A549 (cell line): ENCODE measurements around the gene DYNLRB1. TPM values are rescaled to one million over a fixed set of nuclear protein-coding genes. Genes with fewer than 3 reads are reported as not detected.
"Not testable (repeated sequence)": the region's sequence is repeated elsewhere in the genome, so short reads cannot be mapped to it uniquely, and the experiment has no call there.

ENCODE experiments used
- ATAC-seq, 2 experiments: fragments of 200-7000 bp in 1 of 2; fragments of >200 bp in 1 of 2; cut with Nextera tagmentation in 1 of 2; cut with Tn5 transposase in 1 of 2; 3 replicates each; pipeline versions ENCODE4 v1.8.0 to v1.9.1; 2018 to 2020; ENCODE audit warnings: mild to moderate bottlenecking in 1 of 2, moderate library complexity in 1 of 2
- CTCF ChIA-PET: fragments of 300-600 bp; sonication (Branson Sonifier 250); formaldehyde crosslinking; extraction: SDS; loops from one replicate; lab custom pipeline; 2021; ENCODE audit warnings: antibody characterized with exemption, inconsistent platforms; lab: Yijun Ruan, JAX
- POLR2A ChIA-PET: fragments of 350-600 bp; formaldehyde crosslinking; extraction: SDS; loops from one replicate; lab custom pipeline; 2021; ENCODE audit warnings: antibody characterized with exemption, inconsistent platforms; lab: Yijun Ruan, JAX
- DNase-seq, 2 experiments: peaks; one replicate each; pipeline versions ENCODE4 v3.0.0 to v3.0.0-alpha.2; 2011 to 2016; ENCODE audit warnings: low read depth in 1 of 2, low spot score in 1 of 2
- FAIRE-seq: peaks from 2 replicates; lab custom pipeline; 2011; peaks lifted over from hg19 to GRCh38; lab: Jason Lieb, UNC
- H3K27ac ChIP-seq, 2 experiments: fragments of >200 bp; sonication (Bioruptor Twin); formaldehyde crosslinking; 3 replicates each; pipeline ENCODE4 v1.5.1; 2016 to 2017
- H3K4me1 ChIP-seq: fragments of >200 bp; sonication (Bioruptor Twin); formaldehyde crosslinking; 3 replicates; pipeline ENCODE4 v1.6.1; 2016
- H3K4me2 ChIP-seq: fragments of >200 bp; sonication (Bioruptor Twin); formaldehyde crosslinking; 3 replicates; pipeline ENCODE4 v1.6.1; 2016
- H3K4me3 ChIP-seq: fragments of >200 bp; sonication (Bioruptor Twin); formaldehyde crosslinking; 3 replicates; pipeline ENCODE4 v1.5.1; 2016
- H3K9me3 ChIP-seq: fragments of >200 bp; sonication (Bioruptor Twin); formaldehyde crosslinking; 3 replicates; pipeline ENCODE4 v1.6.1; 2016
- ATOH8 ChIP-seq: fragments of 250-450 bp; sonication (Bioruptor Pico); IDR thresholded peaks from 2 replicates; pipeline ENCODE4 v1.5.0; 2020; ENCODE audit warnings: low read depth, mild to moderate bottlenecking, moderate library complexity
- CEBPB ChIP-seq, 2 experiments: fragments of >200 bp in 1 of 2; sonication (Bioruptor Twin) in 1 of 2; formaldehyde crosslinking in 1 of 2; IDR thresholded peaks; 2 replicates each; pipeline ENCODE4 v1.6.1; 2012 to 2016
- ELK1 ChIP-seq: fragments of 150-350 bp; IDR thresholded peaks from 2 replicates; pipeline ENCODE4 v1.6.1; 2014; ENCODE audit warnings: low read depth, mild to moderate bottlenecking, low read length
- EP300 ChIP-seq, 2 experiments: fragments of >200 bp; sonication (Bioruptor Twin); formaldehyde crosslinking; IDR thresholded peaks; 2 replicates in 1 of 2; 3 replicates in 1 of 2; pipeline ENCODE4 v1.6.1; 2016 to 2017
- FOSL2 ChIP-seq, 2 experiments: fragments of 450-650 bp in 1 of 2; fragments of >200 bp in 1 of 2; sonication (Bioruptor Twin) in 1 of 2; formaldehyde crosslinking; IDR thresholded peaks; 2 replicates each; pipeline versions ENCODE4 v1.5.0 to v1.6.1; 2016 to 2020; ENCODE audit warnings: mild to moderate bottlenecking in 1 of 2, moderate library complexity in 1 of 2
- FOXS1 ChIP-seq: fragments of 250-450 bp; sonication (Bioruptor Pico); IDR thresholded peaks from 2 replicates; pipeline ENCODE4 v1.5.0; 2020; ENCODE audit warnings: mild to moderate bottlenecking, moderate library complexity
- GATA3 ChIP-seq: IDR thresholded peaks from 2 replicates; pipeline ENCODE4 v1.6.1; 2012; ENCODE audit warnings: borderline replicate concordance
- HOXA7 ChIP-seq: fragments of 250-450 bp; sonication (Bioruptor Pico); IDR thresholded peaks from 2 replicates; pipeline ENCODE4 v1.5.0; 2020; ENCODE audit warnings: mild to moderate bottlenecking, moderate library complexity
- HOXB5 ChIP-seq: fragments of 250-450 bp; sonication (Bioruptor Pico); IDR thresholded peaks from 2 replicates; pipeline ENCODE4 v1.5.0; 2020; ENCODE audit warnings: mild to moderate bottlenecking, moderate library complexity
- JUNB ChIP-seq: fragments of >200 bp; sonication (Bioruptor Twin); formaldehyde crosslinking; IDR thresholded peaks from 2 replicates; pipeline ENCODE4 v1.6.1; 2016
- MAFK ChIP-seq: fragments of 450-650 bp; IDR thresholded peaks from 2 replicates; pipeline ENCODE4 v1.6.1; 2014; ENCODE audit not compliant: partially characterized antibody
- PHF8 ChIP-seq: fragments of 200-600 bp; sonication (generic); IDR thresholded peaks from 2 replicates; pipeline ENCODE4 v1.6.1; 2016; ENCODE audit warnings: low read depth, mild to moderate bottlenecking, antibody characterized with exemption, moderate library complexity, borderline replicate concordance
- POLR2AphosphoS2 ChIP-seq: conservative IDR thresholded peaks from 2 replicates; pipeline ENCODE4 v1.6.1; 2012; ENCODE audit warnings: low read length, improper control_type of control experiment, inconsistent platforms
- SREBF2 ChIP-seq: fragments of 450-650 bp; IDR thresholded peaks from 2 replicates; pipeline ENCODE4 v1.6.1; 2014; ENCODE audit warnings: mild to moderate bottlenecking, moderate library complexity
- TP53 ChIP-seq: fragments of 250-450 bp; sonication (Bioruptor Pico); IDR thresholded peaks from 2 replicates; pipeline ENCODE4 v1.5.0; 2021; ENCODE audit warnings: mild to moderate bottlenecking, moderate library complexity
- ZC3H11A ChIP-seq: fragments of 450-650 bp; IDR thresholded peaks from 2 replicates; pipeline ENCODE4 v1.6.1; 2014; ENCODE audit warnings: antibody characterized with exemption, mild to moderate bottlenecking
- WGBS: methylation state at CpG from one replicate; pipeline ENCODE4 v1.1.6; 2017; ENCODE audit errors: missing lambda C conversion rate; 5-methylcytosine and 5-hydroxymethylcytosine counted together
- polyA plus RNA-seq, 4 experiments: library from polyadenylated mRNA; depleted of rRNA in 3 of 4; stranded (reverse); fragments of >200 nt; fragmentation: RNase III in 1 of 4; extraction: RNeasy Plus Mini Kit Qiagen cat#74134 plus additional on column Dnase treatment in 1 of 4; gene quantifications; 2 replicates in 3 of 4; 3 replicates in 1 of 4; pipeline ENCODE4 v1.2.3, GENCODE V29; 2011 to 2017
- TF ChIP-seq, protein P1 (sequence below): fragments of 250-450 bp; sonication (Bioruptor Pico); IDR thresholded peaks from 2 replicates; pipeline ENCODE4 v1.5.0; 2021; ENCODE audit warnings: mild to moderate bottlenecking, moderate library complexity, borderline replicate concordance

The DYNLRB1 gene
- polyA plus RNA-seq, 2 of the 4 experiments (the other 2 are of a cell fraction): 148 to 211 TPM

DNA sequence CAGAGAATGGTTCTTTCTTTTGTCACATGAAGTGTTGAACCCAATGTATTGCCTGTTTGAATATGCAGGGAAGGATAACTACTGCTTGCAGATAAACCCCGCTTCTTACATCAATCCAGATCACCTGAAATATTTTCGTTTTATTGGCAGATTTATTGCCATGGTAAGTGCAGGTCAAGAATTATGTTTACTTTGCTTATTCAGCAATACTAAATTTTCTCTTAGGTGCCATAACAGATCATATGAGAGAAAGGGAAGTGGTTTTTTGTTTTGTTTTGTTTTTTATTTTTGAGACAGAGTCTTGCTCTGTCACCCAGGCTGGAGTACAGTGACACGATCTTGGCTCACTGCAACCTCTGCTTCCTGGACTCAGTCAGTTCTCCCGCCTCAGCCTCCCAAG, 36.6 kb upstream of the DYNLRB1 start:
- ATAC-seq (no peak), DNase-seq (no peak), FAIRE-seq (no peak)
- H3K4me2 ChIP-seq: no peak overlapping the region
- no peak overlapping the region for H3K27ac ChIP-seq
- 93% methylated on average over 4 of the region's 4 CpGs for WGBS
- no peaks in the 10 kb centered on the region for H3K4me1 ChIP-seq
- H3K9me3 ChIP-seq: peaks cover 18% of the 10 kb centered on the region; the same call in 2 of the 3 replicates
- H3K4me3 ChIP-seq: no peak overlapping the region
- TF ChIP-seq MAFK (peak; percentile 76), SREBF2 (no peak), EP300 (IDR thresholded peaks at IDR 0.05) (no peak), ELK1 (no peak)
- ChIA-PET POLR2A (no interaction called here), CTCF (no interaction called here)

DNA sequence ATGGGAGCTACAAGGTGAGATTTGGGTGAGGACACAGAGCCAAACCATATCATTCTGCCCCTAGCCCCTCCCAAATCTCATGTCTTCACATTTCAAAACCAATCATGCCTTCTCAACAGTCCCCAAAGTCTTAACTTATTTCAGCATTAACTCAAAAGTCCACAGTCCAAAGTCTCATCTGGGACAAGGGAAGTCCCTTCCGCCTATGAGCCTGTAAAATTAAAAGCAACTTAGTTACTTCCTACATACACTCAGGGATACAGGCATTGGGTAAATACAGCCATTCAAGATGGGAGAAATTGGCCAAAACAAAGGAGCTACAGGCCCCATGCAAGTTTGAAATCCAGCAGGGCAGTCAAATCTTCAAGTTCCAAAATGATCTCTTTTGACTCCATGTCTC, 34.1 kb upstream of the DYNLRB1 start:
- CTCF ChIA-PET: interaction anchor here (1.4 to 2.8 kb wide), 3 partner anchors 9 to 170 kb away, joined by 5 to 14 read pairs (median 5); no protein-coding TSS in a partner anchor
- H3K27ac ChIP-seq, FAIRE-seq, H3K4me3 ChIP-seq, ATAC-seq, H3K4me2 ChIP-seq, POLR2A ChIA-PET, H3K4me1 ChIP-seq, DNase-seq: not testable (repeated sequence)
- peaks cover 18% of the 10 kb centered on the region; the same call in 2 of the 3 replicates for H3K9me3 ChIP-seq
- 0% methylated on average over 1 of the region's 1 CpG for WGBS

GRCh38 chr20:34483585-34484220, 32.5 kb upstream of the DYNLRB1 start:
- not testable (repeated sequence) for DNase-seq, H3K4me2 ChIP-seq, H3K4me3 ChIP-seq, H3K4me1 ChIP-seq, ATAC-seq, FAIRE-seq, H3K27ac ChIP-seq
- 96% methylated on average over 3 of the region's 3 CpGs for WGBS
- ChIA-PET CTCF (interaction anchor here (0.9 to 5.7 kb wide), 5 partner anchors 8 to 171 kb away, joined by 4 to 33 read pairs (median 5); no protein-coding TSS in a partner anchor), POLR2A (interaction anchor here (0.6 kb wide), 1 partner anchor 121 kb away, joined by 4 read pairs; the partner anchor contains the start of gene ITCH)
- H3K9me3 ChIP-seq: peaks cover 18% of the 10 kb centered on the region; the same call in 2 of the 3 replicates

DNA sequence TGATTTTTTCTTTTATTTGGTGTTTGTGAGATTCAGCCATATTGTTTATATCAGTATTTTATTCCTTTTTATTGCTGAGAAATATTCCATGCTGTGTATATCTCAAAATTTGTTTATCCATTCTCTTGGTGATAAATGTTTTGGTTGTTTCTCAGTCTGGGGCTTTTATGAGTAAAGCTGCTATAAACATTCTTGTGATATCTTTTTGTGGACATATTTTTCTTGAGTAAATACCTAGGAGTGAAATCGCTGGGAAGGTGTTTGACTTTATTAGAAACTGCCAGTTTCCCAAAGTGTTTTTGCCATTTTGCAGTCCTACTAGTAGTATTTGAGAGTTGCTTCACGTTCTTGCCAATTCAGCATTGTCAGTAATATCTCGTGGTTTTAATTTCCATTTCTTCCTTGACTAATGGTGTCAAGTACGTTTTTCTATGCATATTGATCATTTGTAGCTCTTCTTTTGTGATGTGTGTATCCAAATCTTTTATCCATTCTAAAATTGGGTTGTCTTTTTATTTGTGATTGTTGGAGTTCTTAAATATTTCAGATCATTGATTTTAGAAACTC, 31.1 kb upstream of the DYNLRB1 start:
- DNase-seq (no peak), FAIRE-seq (no peak), ATAC-seq (no peak)
- TF ChIP-seq CEBPB (IDR thresholded peaks at IDR 0.05) (no peak), GATA3 (no peak), JUNB (no peak), FOSL2 (IDR thresholded peaks at IDR 0.05) (no peak), FOSL2 (CRISPR knock-in tag; IDR thresholded peaks at IDR 0.05) (no peak), HOXB5 (CRISPR knock-in tag) (no peak), MAFK (peak; percentile 36), ZC3H11A (no peak)
- Histone ChIP-seq H3K4me3 (no peak overlapping the region), H3K4me1 (no peaks in the 10 kb centered on the region), H3K9me3 (peaks cover 18% of the 10 kb centered on the region; the same call in 2 of the 3 replicates), H3K27ac (no peak overlapping the region), H3K4me2 (no peak overlapping the region)
- POLR2A ChIA-PET: no interaction called here
- CTCF ChIA-PET: interaction anchor here (1.1 to 5.7 kb wide), 7 partner anchors 8 to 190 kb away, joined by 3 to 33 read pairs (median 4); no protein-coding TSS in a partner anchor
- WGBS: 80% methylated on average over 4 of the region's 4 CpGs

DNA sequence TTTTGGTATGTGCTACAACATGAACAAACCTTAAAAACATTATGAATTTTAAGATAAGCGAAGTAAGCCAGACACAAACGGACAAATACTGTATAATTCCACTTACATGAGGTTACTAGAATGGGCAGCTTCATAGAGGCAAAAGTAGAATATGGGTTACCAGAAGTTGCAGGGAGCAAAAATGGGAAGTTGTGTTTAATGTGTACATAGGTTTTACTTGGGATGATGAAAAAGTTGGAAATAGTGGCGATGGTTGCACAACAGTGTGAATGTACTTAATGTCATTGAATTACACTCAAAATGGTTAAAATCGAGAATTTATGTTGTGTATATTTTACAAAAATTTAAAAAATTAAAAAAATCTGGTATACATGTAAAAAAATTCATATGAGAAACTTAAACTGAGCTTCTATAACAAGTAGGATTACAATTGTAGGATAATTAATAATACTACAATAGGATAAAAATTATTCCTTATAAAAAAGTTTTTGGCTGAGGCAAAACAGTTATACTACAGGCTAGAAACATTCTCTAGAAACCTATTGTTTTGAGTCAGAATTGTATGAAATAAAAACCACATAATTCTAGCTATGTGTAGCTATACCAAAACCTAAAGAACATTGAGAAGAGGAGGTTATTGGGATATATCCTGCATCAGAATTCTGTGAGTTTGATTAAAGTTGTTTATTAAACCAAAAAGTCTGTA, 24.8 kb upstream of the DYNLRB1 start:
- Histone ChIP-seq H3K27ac (no peak overlapping the region), H3K4me2 (no peak overlapping the region), H3K4me3 (no peak overlapping the region), H3K9me3 (no peaks in the 10 kb centered on the region; the same call in 2 of the 3 replicates), H3K4me1 (no peaks in the 10 kb centered on the region)
- POLR2A ChIA-PET: interaction anchor here (1.2 kb wide), 1 partner anchor 25 kb away, joined by 4 read pairs; the partner anchor contains the start of gene DYNLRB1
- DNase-seq (no peak), FAIRE-seq (no peak), ATAC-seq (no peak)
- WGBS: 91% methylated on average over 4 of the region's 4 CpGs
- CTCF ChIA-PET: interaction anchor here (1.1 to 2.2 kb wide), 5 partner anchors 14 to 180 kb away, joined by 3 to 9 read pairs (median 3); no protein-coding TSS in a partner anchor
- no peak for TF ChIP-seq HOXA7 (CRISPR knock-in tag)
- TF ChIP-seq FOXS1 (CRISPR knock-in tag): no peak
- TF ChIP-seq ATOH8: no peak
- no peak for TF ChIP-seq TP53
- TF ChIP-seq, protein P1, sequence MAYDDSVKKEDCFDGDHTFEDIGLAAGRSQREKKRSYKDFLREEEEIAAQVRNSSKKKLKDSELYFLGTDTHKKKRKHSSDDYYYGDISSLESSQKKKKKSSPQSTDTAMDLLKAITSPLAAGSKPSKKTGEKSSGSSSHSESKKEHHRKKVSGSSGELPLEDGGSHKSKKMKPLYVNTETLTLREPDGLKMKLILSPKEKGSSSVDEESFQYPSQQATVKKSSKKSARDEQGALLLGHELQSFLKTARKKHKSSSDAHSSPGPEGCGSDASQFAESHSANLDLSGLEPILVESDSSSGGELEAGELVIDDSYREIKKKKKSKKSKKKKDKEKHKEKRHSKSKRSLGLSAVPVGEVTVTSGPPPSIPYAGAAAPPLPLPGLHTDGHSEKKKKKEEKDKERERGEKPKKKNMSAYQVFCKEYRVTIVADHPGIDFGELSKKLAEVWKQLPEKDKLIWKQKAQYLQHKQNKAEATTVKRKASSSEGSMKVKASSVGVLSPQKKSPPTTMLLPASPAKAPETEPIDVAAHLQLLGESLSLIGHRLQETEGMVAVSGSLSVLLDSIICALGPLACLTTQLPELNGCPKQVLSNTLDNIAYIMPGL (CRISPR knock-in tag): no peak
- TF ChIP-seq POLR2AphosphoS2: no peak
- no peak for TF ChIP-seq PHF8
- no peak for TF ChIP-seq CEBPB (IDR thresholded peaks at IDR 0.05)
- TF ChIP-seq FOSL2 (IDR thresholded peaks at IDR 0.05): no peak
- TF ChIP-seq FOSL2 (CRISPR knock-in tag; IDR thresholded peaks at IDR 0.05): no peak
